HCT116 (cell line): ENCODE measurements around the gene PPP1R15A.

ENCODE experiments used
- CEBPB ChIP-seq: IDR thresholded peaks from 2 replicates; pipeline ENCODE4 v1.6.1; 2012; ENCODE audit warnings: low read depth
- ELF1 ChIP-seq: IDR thresholded peaks from 2 replicates; pipeline ENCODE4 v1.6.1; 2012; ENCODE audit warnings: low read depth, borderline replicate concordance
- EZH2 ChIP-seq: fragments of 200-600 bp; sonication (generic); IDR thresholded peaks from 2 replicates; pipeline ENCODE4 v1.6.1; 2017; ENCODE audit warnings: antibody characterized with exemption, mixed run types
- EZH2phosphoT487 ChIP-seq: fragments of 200-600 bp; IDR thresholded peaks from 2 replicates; pipeline ENCODE4 v1.6.1; 2018; ENCODE audit warnings: antibody characterized with exemption, borderline replicate concordance
- FOSL1 ChIP-seq: IDR thresholded peaks from 2 replicates; pipeline ENCODE4 v1.6.1; 2012; ENCODE audit warnings: low read depth
- POLR2A ChIP-seq: IDR thresholded peaks from 2 replicates; pipeline ENCODE4 v1.7.0; 2011; ENCODE audit warnings: borderline replicate concordance; ENCODE audit not compliant: insufficient read depth, insufficient read length; ENCODE audit errors: extremely low read depth
- POLR2AphosphoS5 ChIP-seq: IDR thresholded peaks from 2 replicates; pipeline ENCODE4 v1.6.1; 2011; ENCODE audit warnings: mild to moderate bottlenecking, low read depth, low read length, moderate library complexity
- SIN3A ChIP-seq: IDR thresholded peaks from 2 replicates; pipeline ENCODE4 v1.6.1; 2012; ENCODE audit warnings: low read depth
- YY1 ChIP-seq: IDR thresholded peaks from 2 replicates; pipeline ENCODE4 v1.6.1; 2011; ENCODE audit warnings: low read length, low read depth, moderate library complexity, mild to moderate bottlenecking; ENCODE audit not compliant: insufficient replicate concordance; ENCODE audit errors: extremely low read depth
- ZNF274 ChIP-seq: fragments of 200-500 bp; sonication (Bioruptor generic); IDR thresholded peaks from 2 replicates; pipeline ENCODE4 v1.6.1; 2014; ENCODE audit warnings: mild to moderate bottlenecking, low read depth, low read length, inconsistent platforms
- TF ChIP-seq, protein P1 (sequence below), 3 experiments: fragments of 200-600 bp in 1 of 3; sonication (generic) in 1 of 3; IDR thresholded peaks in 2 of 3; conservative IDR thresholded peaks in 1 of 3; 2 replicates each; pipeline ENCODE4 v1.5.1; 2012 to 2017; ENCODE audit warnings: low read depth in 2 of 3, low read length in 2 of 3, antibody characterized with exemption in 1 of 3, borderline replicate concordance in 1 of 3, control low read depth in 1 of 3, mild to moderate bottlenecking in 1 of 3, mixed read lengths in 1 of 3, mixed run types in 1 of 3, moderate library complexity in 1 of 3; ENCODE audit not compliant: insufficient read depth in 1 of 3
- TF ChIP-seq, protein P2 (sequence below): IDR thresholded peaks from 2 replicates; pipeline ENCODE4 v1.6.1; 2012

DNA sequence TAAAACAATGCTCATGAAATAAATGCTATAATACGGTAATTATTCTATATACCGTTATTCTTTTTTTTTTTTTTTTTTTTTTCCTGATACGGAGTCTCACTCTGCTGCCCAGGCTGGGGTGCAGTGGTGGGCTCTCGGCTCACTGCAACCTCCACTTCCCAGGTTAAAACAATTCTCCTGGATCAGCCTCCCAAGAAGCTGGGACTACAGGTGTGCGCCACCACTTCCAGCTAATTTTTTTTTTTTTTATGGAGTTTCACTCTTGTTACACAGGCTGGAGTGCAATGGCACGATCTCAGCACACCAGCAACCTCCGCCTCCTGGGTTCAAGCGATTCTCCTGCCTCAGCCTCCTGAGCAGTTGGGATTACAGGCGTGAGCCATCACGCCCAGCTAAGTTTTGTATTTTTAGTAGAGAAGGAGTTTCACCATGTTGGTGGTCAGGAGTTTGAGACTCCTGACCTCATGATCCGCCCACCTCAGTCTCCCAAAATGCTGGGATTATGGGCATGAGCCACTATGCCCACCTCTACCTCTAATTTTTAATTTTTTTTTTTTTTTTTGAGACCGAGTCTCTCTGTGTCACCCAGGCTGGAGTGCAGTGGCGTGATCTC, 6.9 kb downstream of the PPP1R15A start:
- TF ChIP-seq EZH2 (no peak), POLR2A (no peak), EZH2phosphoT487 (no peak), YY1 (no peak), CEBPB (no peak), SIN3A (no peak), ZNF274 (no peak), FOSL1 (no peak), POLR2AphosphoS5 (0 out of 2 replicates have a peak, but pooled peaks have one; percentile 2), ELF1 (no peak)
- TF ChIP-seq, protein P1, sequence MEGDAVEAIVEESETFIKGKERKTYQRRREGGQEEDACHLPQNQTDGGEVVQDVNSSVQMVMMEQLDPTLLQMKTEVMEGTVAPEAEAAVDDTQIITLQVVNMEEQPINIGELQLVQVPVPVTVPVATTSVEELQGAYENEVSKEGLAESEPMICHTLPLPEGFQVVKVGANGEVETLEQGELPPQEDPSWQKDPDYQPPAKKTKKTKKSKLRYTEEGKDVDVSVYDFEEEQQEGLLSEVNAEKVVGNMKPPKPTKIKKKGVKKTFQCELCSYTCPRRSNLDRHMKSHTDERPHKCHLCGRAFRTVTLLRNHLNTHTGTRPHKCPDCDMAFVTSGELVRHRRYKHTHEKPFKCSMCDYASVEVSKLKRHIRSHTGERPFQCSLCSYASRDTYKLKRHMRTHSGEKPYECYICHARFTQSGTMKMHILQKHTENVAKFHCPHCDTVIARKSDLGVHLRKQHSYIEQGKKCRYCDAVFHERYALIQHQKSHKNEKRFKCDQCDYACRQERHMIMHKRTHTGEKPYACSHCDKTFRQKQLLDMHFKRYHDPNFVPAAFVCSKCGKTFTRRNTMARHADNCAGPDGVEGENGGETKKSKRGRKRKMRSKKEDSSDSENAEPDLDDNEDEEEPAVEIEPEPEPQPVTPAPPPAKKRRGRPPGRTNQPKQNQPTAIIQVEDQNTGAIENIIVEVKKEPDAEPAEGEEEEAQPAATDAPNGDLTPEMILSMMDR (IDR thresholded peaks at IDR 0.05 in 2 of 3, conservative IDR thresholded peaks at IDR 0.05 in 1 of 3; ENCODE audit: borderline replicate concordance in 1 of 3, insufficient read depth in 1 of 3, low read depth in 2 of 3, low read length in 2 of 3): no peak
- TF ChIP-seq, protein P2, sequence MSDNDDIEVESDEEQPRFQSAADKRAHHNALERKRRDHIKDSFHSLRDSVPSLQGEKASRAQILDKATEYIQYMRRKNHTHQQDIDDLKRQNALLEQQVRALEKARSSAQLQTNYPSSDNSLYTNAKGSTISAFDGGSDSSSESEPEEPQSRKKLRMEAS: no peak
